NCI-H1105 treated with DMSO at 0.1 percent for 48 hours (cell line): ENCODE data around the gene ITGB8.

Source experiments
- DNase-seq: peaks from one replicate; lab custom pipeline; 2025; lab: John Stamatoyannopoulos, UW

The ITGB8 gene

DNA sequence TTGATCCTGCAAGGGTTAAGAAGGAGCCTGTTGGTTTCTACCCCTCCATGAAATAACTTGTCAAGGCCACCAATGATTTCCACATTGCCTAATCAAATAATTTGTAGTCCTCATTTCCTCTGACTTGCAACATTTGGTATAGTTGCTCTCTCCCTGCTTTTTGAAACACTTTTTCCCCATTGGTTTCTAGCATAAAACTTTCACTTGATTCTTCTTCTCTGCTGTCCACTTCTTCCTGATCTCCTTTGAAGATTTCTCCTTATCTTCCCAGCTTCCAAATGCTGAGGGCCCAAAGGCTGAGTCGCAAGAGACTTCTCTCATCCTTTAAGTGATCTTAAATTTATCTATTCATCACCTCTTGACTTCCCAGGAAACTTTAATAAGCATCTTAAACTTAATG lies 134.2 kb downstream of the ITGB8 start:
- no peak for DNase-seq
